BJ (cell line): ENCODE results near the gene BRAT1. TPM values are rescaled to one million over a fixed set of nuclear protein-coding genes. Genes with fewer than 3 reads are reported as not detected.

ENCODE experiments used
- CTCF ChIA-PET: fragments of 350-600 bp; formaldehyde crosslinking; extraction: SDS; loops from one replicate; lab custom pipeline; 2021; ENCODE audit warnings: antibody characterized with exemption, inconsistent platforms; lab: Yijun Ruan, JAX
- POLR2A ChIA-PET: fragments of 300-600 bp; sonication (Branson Sonifier 250); formaldehyde crosslinking; extraction: SDS; loops from one replicate; lab custom pipeline; 2021; ENCODE audit warnings: antibody characterized with exemption; lab: Charles Lee
- DNase-seq: peaks from one replicate; pipeline ENCODE4 v3.0.0-alpha.2; 2011; ENCODE audit warnings: low read depth
- H3K27me3 ChIP-seq: 2 replicates; pipeline ENCODE4 v1.6.0; 2011; ENCODE audit warnings: low read length; ENCODE audit not compliant: control insufficient read depth, insufficient read depth
- H3K36me3 ChIP-seq: 2 replicates; pipeline ENCODE4 v1.5.1; 2011; ENCODE audit warnings: low read length; ENCODE audit not compliant: control insufficient read depth, insufficient read depth
- H3K4me3 ChIP-seq: 2 replicates; pipeline ENCODE4 v1.5.1; 2011; ENCODE audit warnings: low read depth, mild to moderate bottlenecking, control low read depth, low read length
- polyA plus RNA-seq: library from polyadenylated mRNA; depleted of rRNA; stranded (reverse); fragments of >200 nt; gene quantifications from 2 replicates; pipeline ENCODE4 v1.2.3, GENCODE V29; 2011
- TF ChIP-seq, protein P1 (sequence below): IDR thresholded peaks from 2 replicates; pipeline ENCODE4 v1.5.1; 2011; ENCODE audit warnings: low read depth, mild to moderate bottlenecking, control low read depth, inconsistent platforms, low read length, moderate library complexity; ENCODE audit not compliant: insufficient read depth

Gene BRAT1
- polyA plus RNA-seq, 1 experiment, result 17.9 TPM

GRCh38 chr7:2495418-2496299, 59.7 kb downstream of the BRAT1 start:
- Histone ChIP-seq H3K4me3 (no peak overlapping the region), H3K36me3 (no peaks in the 10 kb centered on the region), H3K27me3 (peaks cover 4% of the 10 kb centered on the region)
- TF ChIP-seq, protein P1, sequence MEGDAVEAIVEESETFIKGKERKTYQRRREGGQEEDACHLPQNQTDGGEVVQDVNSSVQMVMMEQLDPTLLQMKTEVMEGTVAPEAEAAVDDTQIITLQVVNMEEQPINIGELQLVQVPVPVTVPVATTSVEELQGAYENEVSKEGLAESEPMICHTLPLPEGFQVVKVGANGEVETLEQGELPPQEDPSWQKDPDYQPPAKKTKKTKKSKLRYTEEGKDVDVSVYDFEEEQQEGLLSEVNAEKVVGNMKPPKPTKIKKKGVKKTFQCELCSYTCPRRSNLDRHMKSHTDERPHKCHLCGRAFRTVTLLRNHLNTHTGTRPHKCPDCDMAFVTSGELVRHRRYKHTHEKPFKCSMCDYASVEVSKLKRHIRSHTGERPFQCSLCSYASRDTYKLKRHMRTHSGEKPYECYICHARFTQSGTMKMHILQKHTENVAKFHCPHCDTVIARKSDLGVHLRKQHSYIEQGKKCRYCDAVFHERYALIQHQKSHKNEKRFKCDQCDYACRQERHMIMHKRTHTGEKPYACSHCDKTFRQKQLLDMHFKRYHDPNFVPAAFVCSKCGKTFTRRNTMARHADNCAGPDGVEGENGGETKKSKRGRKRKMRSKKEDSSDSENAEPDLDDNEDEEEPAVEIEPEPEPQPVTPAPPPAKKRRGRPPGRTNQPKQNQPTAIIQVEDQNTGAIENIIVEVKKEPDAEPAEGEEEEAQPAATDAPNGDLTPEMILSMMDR, result no peak
- no peak for DNase-seq
- ChIA-PET CTCF (no interaction called here), POLR2A (no interaction called here)

GRCh38 chr7:2494191-2495130, 60.9 kb downstream of the BRAT1 start:
- Histone ChIP-seq H3K27me3 (peaks cover 4% of the 10 kb centered on the region), H3K4me3 (no peak overlapping the region), H3K36me3 (no peaks in the 10 kb centered on the region)
- POLR2A ChIA-PET, result no interaction called here
- CTCF ChIA-PET, result no interaction called here
- no peak for DNase-seq
- TF ChIP-seq, protein P1, result no peak

DNA sequence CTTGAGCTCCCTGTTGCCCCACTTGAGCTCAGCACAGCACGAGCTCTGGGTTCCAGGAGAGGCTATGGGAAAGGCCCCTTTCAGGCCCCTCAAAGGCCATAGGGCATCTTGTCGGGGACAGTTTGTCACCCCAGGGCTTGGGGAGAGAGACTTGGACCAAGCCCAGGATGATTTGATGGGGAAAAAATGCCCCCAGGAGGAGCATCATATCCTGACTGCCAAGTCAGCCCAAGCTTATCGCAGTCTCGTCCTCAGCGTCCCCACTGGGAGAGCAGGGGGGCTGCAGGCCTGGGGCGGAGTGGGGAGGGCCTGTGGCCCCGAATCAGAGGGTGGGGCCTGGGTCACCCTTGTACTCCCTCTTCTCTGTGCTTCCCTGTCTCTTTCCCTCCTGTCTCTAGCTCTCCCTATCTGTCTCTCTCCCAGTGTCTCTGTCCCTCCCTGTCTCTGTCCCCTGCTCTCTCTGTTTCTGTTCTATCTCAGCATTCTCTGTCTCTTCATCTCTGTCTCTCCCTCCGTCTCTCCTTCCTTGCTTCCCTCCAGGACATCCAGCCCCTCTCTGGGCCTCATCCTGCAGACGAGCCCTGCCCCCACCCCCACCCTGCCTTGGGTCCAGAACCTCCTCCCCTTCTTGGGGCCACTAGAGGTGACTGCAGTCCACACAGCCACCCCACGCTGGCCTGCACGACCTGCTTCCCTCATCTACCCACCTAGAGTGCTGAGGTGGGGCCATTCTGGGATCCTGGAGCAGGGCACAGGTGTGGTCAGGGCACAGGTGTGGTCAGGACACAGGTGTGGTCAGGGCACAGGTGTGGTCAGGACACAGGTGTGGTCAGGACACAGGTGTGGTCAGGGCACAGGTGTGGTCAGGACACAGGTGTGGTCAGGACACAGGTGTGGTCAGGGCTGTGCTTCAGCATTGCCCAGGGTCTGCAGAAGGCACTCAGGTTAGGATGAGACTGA, 61.8 kb downstream of the BRAT1 start:
- POLR2A ChIA-PET, result no interaction called here
- CTCF ChIA-PET, result interaction anchor here (0.8 to 1.1 kb wide), 5 partner anchors 13 to 187 kb away, joined by 3 read pairs; no protein-coding TSS in a partner anchor
- TF ChIP-seq, protein P1, result no peak
- no peaks in the 10 kb centered on the region for H3K36me3 ChIP-seq
- no peak overlapping the region for H3K4me3 ChIP-seq
- peaks cover 4% of the 10 kb centered on the region for H3K27me3 ChIP-seq
- DNase-seq, result no peak

DNA sequence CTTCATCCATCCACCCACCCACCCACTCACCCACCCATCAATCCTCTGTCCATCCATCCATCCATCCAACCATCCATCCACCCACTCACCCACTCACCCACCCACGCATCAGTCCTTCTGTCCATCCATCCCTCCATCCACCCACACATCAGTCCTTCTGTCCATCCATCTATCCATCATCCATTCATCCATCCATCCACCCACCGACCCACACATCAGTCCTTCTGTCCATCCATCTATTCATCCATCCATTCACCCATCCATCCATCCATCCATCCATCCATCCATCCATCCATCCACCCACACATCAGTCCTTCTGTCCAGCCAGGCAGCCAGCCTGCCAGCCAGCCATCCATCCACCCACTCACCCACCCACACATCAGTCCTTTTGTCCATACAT, 63.3 kb downstream of the BRAT1 start:
- POLR2A ChIA-PET, result no interaction called here
- Histone ChIP-seq H3K36me3 (no peaks in the 10 kb centered on the region), H3K27me3 (no peaks in the 10 kb centered on the region; the same call in 1 of the 2 replicates), H3K4me3 (no peak overlapping the region)
- CTCF ChIA-PET, result no interaction called here
- DNase-seq, result no peak
- TF ChIP-seq, protein P1, result no peak
